Measurements from ENCODE around the gene OPN4.

OPN4 gene

GRCh38 chr10:86682675-86683074 is 28.3 kb downstream of the OPN4 start:
- DNase-seq (ENCODE audit: insufficient read length, low spot score) (no peak), FAIRE-seq (no peak)
- TF ChIP-seq, protein P1, sequence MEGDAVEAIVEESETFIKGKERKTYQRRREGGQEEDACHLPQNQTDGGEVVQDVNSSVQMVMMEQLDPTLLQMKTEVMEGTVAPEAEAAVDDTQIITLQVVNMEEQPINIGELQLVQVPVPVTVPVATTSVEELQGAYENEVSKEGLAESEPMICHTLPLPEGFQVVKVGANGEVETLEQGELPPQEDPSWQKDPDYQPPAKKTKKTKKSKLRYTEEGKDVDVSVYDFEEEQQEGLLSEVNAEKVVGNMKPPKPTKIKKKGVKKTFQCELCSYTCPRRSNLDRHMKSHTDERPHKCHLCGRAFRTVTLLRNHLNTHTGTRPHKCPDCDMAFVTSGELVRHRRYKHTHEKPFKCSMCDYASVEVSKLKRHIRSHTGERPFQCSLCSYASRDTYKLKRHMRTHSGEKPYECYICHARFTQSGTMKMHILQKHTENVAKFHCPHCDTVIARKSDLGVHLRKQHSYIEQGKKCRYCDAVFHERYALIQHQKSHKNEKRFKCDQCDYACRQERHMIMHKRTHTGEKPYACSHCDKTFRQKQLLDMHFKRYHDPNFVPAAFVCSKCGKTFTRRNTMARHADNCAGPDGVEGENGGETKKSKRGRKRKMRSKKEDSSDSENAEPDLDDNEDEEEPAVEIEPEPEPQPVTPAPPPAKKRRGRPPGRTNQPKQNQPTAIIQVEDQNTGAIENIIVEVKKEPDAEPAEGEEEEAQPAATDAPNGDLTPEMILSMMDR (IDR thresholded peaks at IDR 0.05; ENCODE audit: insufficient read depth, missing control alignments): no peak

GRCh38 chr10:86684331-86685097 is 30.2 kb downstream of the OPN4 start:
- DNase-seq (ENCODE audit: insufficient read length, low spot score): no peak
- TF ChIP-seq, protein P1 (IDR thresholded peaks at IDR 0.05; ENCODE audit: insufficient read depth, missing control alignments): peak; percentile 49

DNA sequence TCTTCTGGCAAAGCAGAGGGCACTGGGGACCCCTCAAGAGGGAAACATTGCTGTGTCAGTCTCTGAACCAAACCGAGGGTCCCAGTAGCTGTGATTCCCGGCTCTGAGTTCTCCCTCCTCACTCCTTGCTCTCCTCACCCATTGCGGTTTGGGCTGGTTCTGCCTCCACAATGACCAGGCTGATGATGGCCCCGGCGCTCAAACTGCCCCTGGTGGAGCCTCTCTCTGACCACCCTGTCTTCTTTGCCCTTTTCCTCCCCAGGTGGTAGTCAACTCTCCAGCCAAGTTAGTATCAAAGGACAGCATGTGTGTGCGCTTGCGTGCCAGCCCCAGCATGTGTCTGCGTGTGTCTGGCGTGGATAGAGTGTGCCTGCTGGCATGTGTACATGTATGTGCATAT is 31.1 kb downstream of the OPN4 start:
- no peak for DNase-seq (ENCODE audit: insufficient read length, low spot score)
- no peak for FAIRE-seq
- TF ChIP-seq, protein P1 (IDR thresholded peaks at IDR 0.05; ENCODE audit: insufficient read depth, missing control alignments): no peak

More at GRCh38 chr10:86684331-86685097, 30.2 kb downstream of the OPN4 start:
- FAIRE-seq: no peak

GRCh38 chr10:86685893-86686632 is 31.7 kb downstream of the OPN4 start:
- TF ChIP-seq, protein P1 (IDR thresholded peaks at IDR 0.05; ENCODE audit: insufficient read depth, missing control alignments): no peak
- FAIRE-seq (no peak), DNase-seq (ENCODE audit: insufficient read length, low spot score) (no peak)

- TF ChIP-seq, protein P1 (IDR thresholded peaks at IDR 0.05; ENCODE audit: insufficient read depth, missing control alignments): no peak
- FAIRE-seq: no peak
- no peak for DNase-seq (ENCODE audit: insufficient read length, low spot score)
Observed at GRCh38 chr10:86686972-86687371, 32.6 kb downstream of the OPN4 start.

DNA sequence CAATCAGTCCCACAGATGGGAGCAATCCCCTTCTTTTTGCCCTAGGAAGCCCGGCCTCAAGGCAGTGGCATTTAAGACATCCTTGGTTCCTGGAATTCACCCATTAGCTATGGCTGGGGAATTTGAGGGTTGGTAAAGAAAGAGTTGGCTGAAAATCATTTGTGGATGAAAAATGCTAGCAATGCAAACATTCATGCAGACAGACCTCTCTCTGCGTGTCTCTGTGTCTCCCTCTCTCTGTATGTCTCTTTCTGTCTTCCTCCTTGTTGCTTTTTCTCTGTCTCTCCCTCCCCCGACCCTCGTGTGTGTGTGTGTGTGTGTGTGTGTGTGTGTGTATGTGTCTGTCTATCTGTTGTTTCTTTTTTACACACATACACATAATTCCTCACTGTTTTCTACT is 33.4 kb downstream of the OPN4 start:
- FAIRE-seq (no peak), DNase-seq (ENCODE audit: insufficient read length, low spot score) (no peak)
- TF ChIP-seq, protein P1 (IDR thresholded peaks at IDR 0.05; ENCODE audit: insufficient read depth, missing control alignments): no peak

Measured in D721Med (cell line).